GM19025 (cell line): ENCODE results near the gene LAMA3.

Experiments
- ATAC-seq: cut with Tn5 transposase; IDR thresholded peaks from one replicate; pipeline ENCODE4 v1.9.1; 2021; ENCODE audit warnings: mild to moderate bottlenecking, low read depth, moderate library complexity; ENCODE audit not compliant: unreplicated experiment

LAMA3 gene

DNA sequence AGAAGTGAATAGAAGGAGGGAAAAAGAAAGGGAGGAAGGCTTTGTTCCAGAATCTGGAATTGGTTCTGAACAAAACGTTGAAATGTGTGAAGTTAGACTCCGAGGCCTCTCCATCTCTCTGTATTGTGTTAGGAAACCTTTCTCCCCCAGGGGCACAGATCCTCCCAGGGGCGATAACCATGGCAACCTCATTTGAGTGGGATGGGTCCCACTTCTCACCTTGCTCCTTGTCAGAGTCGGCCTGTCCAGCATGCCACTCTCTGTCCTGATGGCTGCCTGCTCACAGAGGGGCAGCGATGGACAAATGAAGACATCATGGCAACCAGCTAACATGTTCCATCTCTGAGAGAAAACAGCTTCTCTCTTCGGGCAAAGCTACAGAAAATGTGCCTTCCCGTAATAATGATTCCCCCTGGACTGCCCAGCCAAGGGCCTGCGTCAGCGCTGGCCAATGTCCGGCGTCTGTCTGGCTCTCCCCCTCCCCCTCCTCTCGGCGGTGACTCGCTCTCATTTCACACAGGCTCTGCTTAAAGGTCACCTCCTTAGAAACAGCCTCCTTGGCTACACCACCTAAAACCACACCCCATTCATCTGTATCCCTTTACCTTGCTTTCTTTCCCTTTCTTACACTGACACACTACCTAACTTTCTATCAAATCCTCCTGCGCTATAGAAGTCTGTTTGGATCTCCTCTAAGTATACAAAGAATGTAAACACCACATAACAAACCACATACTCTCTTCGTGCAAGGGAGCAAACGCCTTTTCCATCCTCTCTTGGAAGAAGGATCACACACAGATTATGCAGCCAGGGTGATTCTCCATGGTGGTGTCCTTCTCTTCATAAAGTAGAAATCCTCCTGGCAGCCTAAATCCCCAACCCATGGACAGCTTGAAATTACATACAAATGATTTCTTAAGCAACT lies 293.2 kb downstream of the LAMA3 start:
- no peak for ATAC-seq

DNA sequence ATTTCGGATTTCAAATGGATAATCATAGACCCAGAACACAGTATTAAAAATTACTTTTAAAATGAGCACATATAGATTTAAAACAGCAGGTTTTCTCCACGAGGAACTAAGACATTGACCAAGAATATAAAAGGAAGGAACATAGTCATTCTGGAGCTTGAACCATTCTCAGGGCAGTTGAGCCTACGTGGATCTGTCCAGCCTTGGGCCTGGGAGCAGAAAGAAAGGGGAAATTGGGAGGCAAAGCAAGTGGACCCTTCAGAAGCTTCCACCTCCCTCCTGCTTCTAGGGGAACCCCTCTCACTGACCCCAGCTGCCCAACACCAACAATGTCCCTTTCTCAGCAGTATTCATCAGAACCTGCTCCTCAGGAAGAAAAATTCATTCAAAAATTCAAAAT lies 293.9 kb downstream of the LAMA3 start:
- no peak for ATAC-seq

DNA sequence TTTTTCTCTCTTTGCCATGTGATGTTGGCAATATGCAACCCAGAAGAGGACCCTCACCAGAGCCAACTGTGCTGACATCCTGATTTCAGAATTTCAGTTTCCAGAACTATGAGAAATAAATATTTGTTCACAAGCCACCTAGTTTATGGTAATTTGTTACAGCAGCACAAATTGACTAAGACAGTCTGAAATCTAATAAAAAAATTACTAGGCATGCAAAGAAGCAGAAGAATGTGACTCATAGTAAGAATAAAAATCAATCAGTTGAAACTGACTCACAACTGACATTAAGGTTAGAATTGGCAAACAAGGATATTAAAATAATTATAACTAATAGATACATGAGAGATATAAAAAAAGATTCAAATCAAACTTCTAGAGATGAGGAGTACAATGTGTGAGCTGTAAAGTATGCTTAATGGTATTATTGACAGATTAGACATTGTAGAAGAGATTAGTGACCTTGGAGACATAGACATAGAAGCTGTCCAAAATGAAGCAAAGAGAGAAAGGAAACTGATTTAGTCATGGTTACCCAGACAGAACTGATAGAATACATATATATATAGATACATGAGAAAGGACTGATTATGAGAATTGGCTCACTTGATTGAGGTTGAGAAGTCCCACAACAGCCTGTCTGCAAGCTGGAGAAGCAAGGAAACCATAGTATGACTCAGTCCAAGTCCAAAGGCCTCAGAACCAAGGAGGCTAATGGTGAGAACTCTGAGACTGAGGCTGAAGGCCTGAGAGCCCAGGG lies 297.5 kb downstream of the LAMA3 start:
- no peak for ATAC-seq

DNA sequence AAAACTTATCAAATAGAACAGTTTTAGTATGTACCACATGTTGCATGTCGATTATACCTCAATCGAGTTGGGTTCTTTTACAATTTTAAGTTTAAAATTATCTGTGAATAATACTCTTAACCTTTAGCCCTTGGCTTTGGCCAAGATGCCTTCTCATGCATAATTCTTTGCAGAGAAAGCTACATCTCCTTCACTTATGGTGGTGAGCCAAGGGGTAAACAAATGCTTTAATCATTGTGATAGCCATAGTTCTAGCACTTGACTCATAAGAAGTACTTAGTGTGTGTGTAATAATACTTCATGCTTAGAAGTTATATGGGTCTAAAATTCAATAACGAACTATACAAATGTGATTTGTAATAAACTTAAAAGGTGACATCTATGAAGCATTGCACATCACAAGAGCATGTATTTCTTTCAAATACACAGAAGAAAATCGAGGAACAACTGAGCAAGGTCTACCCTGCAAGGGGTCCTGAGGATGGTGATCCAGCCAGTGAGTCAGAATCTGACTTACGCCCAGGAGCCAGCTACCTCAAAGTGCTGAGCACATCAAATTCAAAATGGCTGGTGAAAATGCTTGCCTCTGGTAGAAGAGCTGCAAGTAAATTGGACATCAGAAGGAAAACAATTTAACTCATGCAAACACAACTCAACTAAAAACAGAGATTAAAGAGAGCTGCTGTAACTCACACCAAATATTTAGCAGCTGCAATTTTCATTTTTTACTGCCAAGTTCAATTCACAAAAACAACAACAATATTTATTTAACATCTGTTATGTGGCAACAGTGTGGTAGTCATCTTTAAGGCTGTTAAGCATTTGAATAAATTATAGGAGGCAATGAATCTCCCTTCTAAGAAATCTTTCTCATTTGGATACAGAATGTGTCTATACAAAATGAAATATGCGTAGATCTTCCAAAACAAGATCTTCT lies 301.5 kb downstream of the LAMA3 start:
- ATAC-seq = no peak

DNA sequence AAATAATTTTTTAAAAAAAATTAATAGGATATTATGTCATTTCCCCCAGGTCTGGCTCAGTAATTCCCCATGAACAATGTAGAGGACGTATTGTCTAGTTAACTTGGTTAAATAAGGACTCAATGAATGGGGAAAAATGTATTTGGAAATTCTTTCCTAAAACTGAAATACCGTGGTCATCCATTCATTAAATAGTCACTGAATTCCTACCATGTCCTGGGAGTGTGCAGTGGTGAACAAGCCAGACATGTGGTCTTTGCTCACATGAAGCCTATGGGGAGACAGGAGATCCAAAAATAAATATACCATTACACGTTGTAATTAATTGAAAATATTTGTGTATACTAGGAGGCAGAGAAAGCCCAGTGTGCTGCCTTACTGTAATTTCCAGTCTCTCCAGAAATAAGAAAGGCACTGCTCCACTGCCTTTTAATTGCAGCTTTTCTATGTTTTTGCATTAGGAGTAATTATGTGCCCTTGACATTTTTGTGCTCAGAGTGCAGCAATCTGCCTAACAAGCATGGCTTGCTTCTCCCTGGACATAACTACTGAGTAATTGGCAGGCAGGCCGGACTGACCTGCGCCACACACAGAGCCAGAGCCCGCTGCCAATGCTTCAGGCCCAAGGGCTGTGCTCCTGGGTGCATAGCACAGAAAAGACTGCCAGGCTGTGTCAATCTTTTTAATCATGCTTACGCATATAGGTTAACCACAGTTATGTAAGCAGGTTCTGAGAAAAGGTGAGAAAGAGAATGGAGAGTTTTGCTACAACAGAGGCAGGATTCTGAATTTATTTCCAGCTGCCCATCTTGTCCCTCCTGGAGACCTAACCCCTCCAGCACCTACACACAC lies 303.1 kb downstream of the LAMA3 start:
- no peak for ATAC-seq

DNA sequence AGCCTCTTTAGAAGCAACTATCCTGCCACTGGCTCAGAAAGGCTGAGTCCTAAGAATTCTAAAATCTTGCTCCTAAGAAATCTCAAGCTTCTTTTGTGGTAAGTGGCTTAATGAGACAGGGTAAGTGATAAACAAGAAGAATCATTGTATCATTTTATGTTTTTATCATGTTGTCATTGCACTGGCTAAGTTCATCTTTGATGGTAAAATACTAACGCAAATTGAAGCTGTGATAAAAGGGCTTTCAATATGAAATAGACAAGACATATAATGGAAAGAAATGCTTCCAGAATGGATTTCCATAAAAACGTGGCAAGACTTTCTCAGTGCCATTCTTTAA lies 303.7 kb downstream of the LAMA3 start:
- ATAC-seq = no peak

DNA sequence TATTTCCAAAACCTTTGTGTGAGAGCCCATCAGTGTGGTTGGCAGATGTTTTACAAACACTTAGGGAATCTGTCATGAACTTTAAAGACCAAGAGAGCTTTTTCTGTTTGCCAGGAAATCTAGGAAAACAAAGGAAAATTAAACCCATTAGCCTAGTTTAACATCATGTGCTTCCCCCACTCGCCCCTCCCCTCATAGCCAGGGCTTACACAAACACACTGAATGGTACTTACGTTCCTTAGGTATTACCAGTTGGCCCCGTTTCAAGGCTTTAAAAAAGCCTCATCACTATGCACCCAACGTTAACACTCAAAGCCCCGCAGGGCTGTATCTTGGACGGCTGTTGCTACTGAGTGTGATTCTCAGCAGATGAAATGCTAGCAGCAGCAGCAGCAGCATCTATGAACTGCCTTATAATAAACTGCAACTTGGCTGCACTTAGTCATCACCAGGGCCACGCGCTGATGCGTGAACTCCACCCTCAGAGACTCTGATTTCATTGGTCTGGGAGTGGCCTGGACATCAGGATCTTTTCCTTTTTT lies 305.2 kb downstream of the LAMA3 start:
- no peak for ATAC-seq

DNA sequence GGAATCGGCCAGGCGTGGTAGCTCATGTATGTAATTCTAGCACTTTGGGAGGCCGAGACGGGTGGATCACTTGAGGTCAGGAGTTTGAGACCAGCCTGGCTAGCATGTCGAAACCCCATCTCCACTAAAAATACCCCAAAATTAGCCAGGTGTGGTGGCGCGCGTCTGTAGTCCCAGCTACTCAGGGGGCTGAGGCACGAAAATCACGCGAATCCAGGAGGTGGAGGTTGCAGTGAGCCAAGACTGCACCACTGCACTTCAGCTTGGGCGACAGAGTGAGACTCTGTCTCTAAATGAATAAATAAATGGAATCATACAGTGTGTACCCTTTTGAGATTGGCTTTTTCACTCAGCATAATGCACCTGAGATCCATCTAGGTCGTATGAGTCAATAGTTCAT lies 305.9 kb downstream of the LAMA3 start:
- ATAC-seq = no peak

DNA sequence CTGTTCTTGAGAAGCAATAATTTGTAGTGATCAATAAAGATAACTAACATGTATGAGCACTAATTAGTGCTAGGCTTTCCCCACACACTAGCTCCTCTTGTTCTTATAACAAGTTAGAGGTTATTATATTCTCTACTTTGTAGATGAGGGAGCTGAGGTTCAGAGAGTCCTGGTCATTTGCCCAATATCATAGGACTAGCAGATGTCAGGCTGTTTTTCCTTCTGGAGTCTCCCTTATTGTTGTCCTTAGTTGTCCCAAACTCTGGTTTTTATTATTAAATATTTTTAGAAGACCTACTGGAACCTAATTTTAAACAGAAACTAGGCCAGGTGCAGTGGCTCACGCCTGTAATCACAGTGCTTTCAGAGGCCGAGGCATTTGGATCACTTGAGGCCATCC lies 308.8 kb downstream of the LAMA3 start:
- ATAC-seq = no peak

DNA sequence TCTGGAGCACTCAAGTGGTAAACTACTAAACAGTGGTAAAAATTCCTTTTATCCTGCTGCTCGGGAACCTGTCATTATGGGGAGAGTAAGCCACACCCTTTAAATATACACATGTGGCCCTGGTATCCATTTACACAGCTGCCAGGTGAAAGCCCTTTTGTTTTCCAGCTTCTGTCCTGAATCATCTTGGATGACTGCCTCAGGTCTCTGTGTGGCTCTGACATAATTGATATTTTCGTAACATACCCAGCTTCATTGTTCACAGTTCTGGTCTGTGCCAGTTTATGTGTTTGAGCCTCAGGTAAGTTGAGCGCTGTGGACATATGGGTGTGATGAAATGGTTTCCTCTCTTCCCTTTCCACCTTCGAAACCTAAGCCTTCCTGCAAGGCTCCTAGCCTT lies 309.6 kb downstream of the LAMA3 start:
- ATAC-seq = no peak

DNA sequence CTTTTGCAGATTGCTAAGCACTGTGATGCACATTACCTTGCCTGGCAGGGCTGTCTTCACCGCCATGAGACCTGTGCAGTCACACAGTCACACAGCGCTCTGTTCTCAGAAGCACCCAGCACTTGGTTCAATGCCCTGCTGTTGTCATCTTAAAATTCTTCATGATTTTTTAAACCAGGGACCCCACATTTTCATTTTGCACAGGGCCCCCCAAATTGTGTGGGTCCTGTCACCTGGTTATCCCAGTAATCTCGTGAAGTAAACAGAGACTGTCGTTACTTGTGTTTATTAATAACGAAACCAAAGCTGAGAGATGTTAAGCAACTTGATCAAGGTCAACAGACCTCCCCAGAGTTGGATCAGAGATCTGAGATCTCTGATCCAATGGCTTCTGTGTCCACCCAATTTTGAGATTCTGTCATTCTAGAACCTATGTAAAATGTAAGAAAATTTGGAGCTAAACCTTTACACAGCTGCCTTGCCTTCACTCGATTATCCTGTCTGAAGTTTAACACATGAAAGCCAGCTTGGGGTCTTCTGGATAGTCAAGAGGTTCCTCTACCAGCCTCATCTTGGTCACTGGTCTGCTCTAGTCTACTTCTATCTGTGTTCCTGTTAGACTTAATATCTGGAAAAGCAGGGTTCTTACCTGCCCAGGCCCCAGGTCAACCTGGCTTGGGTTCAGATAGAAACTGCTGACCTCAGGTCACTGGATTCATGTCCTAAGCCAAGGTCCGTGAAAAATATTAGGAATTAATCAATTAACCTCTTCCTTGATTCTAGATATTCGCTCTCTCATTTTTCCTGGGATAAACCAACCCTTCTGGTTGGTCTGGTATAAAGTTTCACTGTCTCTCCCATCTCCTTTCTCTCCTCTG lies 311.6 kb downstream of the LAMA3 start:
- ATAC-seq = no peak

DNA sequence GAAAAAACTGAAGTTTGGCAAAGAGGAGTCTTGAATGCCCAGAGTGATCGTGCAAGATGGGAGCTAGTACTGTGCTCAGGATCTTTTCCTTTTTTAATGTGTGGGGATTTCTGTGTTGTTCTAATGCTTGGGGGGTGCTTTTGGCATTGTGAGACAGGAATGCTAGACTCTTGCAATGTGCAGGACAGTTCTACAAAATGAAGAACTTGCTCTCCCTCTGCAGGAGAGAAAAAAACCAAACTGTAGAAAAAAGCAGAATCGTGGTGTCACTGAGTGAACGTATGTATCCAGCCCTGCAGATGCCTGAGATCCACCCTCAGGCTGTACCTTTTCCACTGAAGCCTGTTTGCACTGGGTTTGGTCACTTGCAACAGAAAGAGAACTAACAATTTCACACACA lies 313.2 kb downstream of the LAMA3 start:
- ATAC-seq = no peak

DNA sequence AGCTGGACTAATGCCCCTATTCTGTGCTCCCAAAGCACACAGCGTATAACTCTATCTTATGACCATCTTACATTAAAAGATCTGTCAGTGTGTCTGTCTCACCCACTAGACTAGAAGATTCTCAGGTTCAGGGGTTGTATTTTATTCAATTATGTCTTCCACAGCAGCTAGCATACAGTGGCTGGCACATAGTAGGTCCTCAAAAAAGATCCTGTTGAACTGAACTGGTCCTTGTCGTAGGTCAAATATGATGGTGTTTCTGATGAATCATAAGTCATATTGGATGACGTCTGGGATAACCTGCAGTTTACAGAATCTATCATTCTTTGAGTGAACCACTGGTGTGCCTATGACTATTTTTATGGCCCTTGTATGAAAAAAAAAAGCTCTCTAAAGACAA lies 314.0 kb downstream of the LAMA3 start:
- ATAC-seq = no peak

DNA sequence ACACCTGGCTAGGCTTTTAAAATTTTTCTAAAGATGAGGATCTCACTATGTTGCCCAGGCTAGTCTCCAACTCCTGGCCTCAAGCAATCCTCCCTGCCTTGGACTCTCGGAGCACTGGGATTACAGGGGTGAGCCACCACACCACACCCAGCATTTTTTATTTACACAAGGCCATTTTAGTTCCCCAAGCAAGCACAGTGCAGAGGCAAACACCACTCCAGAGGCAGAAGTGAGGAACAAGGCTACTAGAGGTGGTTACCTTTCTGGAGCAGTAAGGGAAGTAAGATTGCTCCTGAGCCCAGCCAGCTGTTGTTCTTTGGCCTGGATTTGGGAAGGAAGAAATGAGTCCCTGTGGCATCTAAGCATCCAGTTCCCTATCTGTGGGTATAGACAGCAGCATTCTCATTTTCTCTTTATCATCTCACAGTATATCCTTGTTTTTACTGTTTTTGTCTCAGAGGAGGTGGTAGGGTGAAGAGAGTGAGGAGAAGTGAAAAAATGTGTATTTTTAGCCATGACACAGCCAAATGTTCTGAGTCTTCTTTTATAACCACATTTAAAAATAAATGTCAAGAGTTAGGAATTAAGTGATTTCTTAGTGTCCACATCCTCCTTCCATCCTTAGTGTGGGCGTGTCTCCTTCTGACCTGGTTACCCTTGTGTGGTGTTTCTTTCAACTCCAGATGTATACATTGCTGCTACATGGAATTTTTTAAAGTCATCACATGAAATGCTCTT lies 314.8 kb downstream of the LAMA3 start:
- no peak for ATAC-seq
